ENCODE measurements around the gene NTRK3.

DNA sequence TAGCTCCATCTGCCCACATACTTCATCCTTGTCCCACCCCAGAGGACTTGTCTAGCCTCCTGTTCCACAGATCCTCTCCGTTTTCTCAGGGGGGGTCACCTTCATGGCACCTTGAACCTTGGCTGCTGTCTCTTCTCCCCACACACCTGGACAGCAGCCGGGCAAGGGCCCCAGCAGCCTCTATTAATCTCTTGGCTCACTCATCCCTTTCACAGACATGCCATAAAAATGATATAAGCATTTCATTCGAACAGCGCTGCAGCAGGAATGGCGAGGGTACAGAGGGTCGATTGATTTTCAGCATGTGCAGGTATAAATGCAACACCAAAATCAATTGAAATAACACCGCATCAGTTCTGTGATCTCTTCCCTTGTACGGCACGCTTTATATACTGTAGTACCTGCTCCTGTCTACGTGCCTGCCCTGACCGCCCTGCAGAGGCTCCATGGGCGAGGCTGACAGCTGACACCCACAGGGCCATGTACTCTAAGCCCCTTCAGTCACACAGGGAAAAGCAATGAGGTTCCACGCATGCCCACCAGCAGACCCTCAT is 209.9 kb downstream of the NTRK3 start:
- no peak for TF ChIP-seq POLR2A (IDR thresholded peaks at IDR 0.05)
- TF ChIP-seq, protein P1, sequence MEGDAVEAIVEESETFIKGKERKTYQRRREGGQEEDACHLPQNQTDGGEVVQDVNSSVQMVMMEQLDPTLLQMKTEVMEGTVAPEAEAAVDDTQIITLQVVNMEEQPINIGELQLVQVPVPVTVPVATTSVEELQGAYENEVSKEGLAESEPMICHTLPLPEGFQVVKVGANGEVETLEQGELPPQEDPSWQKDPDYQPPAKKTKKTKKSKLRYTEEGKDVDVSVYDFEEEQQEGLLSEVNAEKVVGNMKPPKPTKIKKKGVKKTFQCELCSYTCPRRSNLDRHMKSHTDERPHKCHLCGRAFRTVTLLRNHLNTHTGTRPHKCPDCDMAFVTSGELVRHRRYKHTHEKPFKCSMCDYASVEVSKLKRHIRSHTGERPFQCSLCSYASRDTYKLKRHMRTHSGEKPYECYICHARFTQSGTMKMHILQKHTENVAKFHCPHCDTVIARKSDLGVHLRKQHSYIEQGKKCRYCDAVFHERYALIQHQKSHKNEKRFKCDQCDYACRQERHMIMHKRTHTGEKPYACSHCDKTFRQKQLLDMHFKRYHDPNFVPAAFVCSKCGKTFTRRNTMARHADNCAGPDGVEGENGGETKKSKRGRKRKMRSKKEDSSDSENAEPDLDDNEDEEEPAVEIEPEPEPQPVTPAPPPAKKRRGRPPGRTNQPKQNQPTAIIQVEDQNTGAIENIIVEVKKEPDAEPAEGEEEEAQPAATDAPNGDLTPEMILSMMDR (IDR thresholded peaks at IDR 0.05) = no peak
